Endodermal cell (in vitro differentiated cells): ENCODE results near the gene APPL2. TPM values are rescaled to one million over a fixed set of nuclear protein-coding genes. Genes with fewer than 3 reads are reported as not detected.

Experiments used
- DNase-seq: peaks from one replicate; pipeline ENCODE4 v3.0.0-alpha.2; 2017
- H3K27ac ChIP-seq: 2 replicates; pipeline ENCODE4 v1.5.1; 2013; ENCODE audit warnings: mild to moderate bottlenecking, low read depth, low read length, moderate library complexity
- H3K27me3 ChIP-seq: 2 replicates; pipeline ENCODE4 v1.6.1; 2013; ENCODE audit warnings: mild to moderate bottlenecking, low read length, moderate library complexity; ENCODE audit not compliant: insufficient read depth, control insufficient read depth, poor library complexity, severe bottlenecking
- H3K36me3 ChIP-seq: 2 replicates; pipeline ENCODE4 v1.7.0; 2013; ENCODE audit warnings: mild to moderate bottlenecking, low read length, moderate library complexity; ENCODE audit not compliant: control insufficient read depth, insufficient read depth
- H3K4me1 ChIP-seq: one replicate; pipeline ENCODE4 v1.7.0; 2013; ENCODE audit warnings: low read length; ENCODE audit not compliant: control insufficient read depth, insufficient read depth
- H3K4me3 ChIP-seq: 2 replicates; pipeline ENCODE4 v1.5.1; 2013; ENCODE audit warnings: mild to moderate bottlenecking, low read length, moderate library complexity
- H3K9ac ChIP-seq: 2 replicates; pipeline ENCODE4 v1.6.1; 2013; ENCODE audit warnings: mild to moderate bottlenecking, low read length, moderate library complexity; ENCODE audit not compliant: poor library complexity, severe bottlenecking; ENCODE audit errors: extremely low read depth
- H3K9me3 ChIP-seq: 2 replicates; pipeline ENCODE4 v1.6.1; 2013; ENCODE audit warnings: mild to moderate bottlenecking, low read length, moderate library complexity; ENCODE audit not compliant: control insufficient read depth
- H3K27ac Mint-ChIP-seq: 2 replicates; pipeline ENCODE4 v1.8.0; 2020; ENCODE audit warnings: mixed read lengths
- H3K27me3 Mint-ChIP-seq: 2 replicates; pipeline ENCODE4 v1.8.0; 2021; ENCODE audit warnings: mild to moderate bottlenecking, mixed read lengths; ENCODE audit not compliant: insufficient read depth
- H3K36me3 Mint-ChIP-seq: 2 replicates; pipeline ENCODE4 v1.8.0; 2020; ENCODE audit warnings: low read depth, mixed read lengths
- H3K4me1 Mint-ChIP-seq: 2 replicates; pipeline ENCODE4 v1.8.0; 2020; ENCODE audit warnings: mixed read lengths
- H3K4me3 Mint-ChIP-seq: 2 replicates; pipeline ENCODE4 v1.8.0; 2020; ENCODE audit warnings: mild to moderate bottlenecking, moderate library complexity, mixed read lengths
- H3K9me3 Mint-ChIP-seq: 2 replicates; pipeline ENCODE4 v1.8.0; 2020; ENCODE audit warnings: mild to moderate bottlenecking, mixed read lengths
- CTCF ChIP-seq: fragments of 200-600 bp; sonication (generic); conservative IDR thresholded peaks from 2 replicates; pipeline ENCODE4 v1.5.0; 2021; ENCODE audit warnings: antibody characterized with exemption, mild to moderate bottlenecking
- WGBS, 2 experiments: methylation state at CpG; one replicate each; pipeline versions ENCODE4 v1.1.5 to v1.1.7; 2013; ENCODE audit warnings: missing lambda C conversion rate in 2 of 2, mixed read lengths in 1 of 2; ENCODE audit not compliant: insufficient coverage in 1 of 2, insufficient read length in 1 of 2; 5-methylcytosine and 5-hydroxymethylcytosine counted together
- total RNA-seq, 2 donors: library from RNA; stranded (reverse); fragmentation: NEBNext Ultra II Directional in 1 of 2; extraction: Animal tissue kit (Norgen Biotek cat#: 25700) in 1 of 2; gene quantifications; 2 replicates in 1 of 2; 3 replicates in 1 of 2; pipeline ENCODE4 v1.2.1, GENCODE V29; 2021

APPL2 gene
- total RNA-seq, 2 donors from 2014 or later: 31.8 to 35.2 TPM

GRCh38 chr12:105273601-105274000 lies 37.6 kb upstream of the APPL2 start:
- Histone ChIP-seq H3K36me3 (no peaks in the 10 kb centered on the region), H3K4me3 (no peak overlapping the region), H3K9me3 (no peaks in the 10 kb centered on the region), H3K4me1 (peaks cover 7% of the 10 kb centered on the region), H3K27ac (no peak overlapping the region), H3K9ac (no peak overlapping the region), H3K27me3 (no peaks in the 10 kb centered on the region)
- WGBS, 2 experiments: 88% methylated on average over 2 of the region's 2 CpGs; no CpG with 5 or more reads in 1 of the 2 experiments
- H3K27ac Mint-ChIP-seq: no peak overlapping the region
- TF ChIP-seq CTCF: no peak
- H3K27me3 Mint-ChIP-seq: no peaks in the 10 kb centered on the region
- no peaks in the 10 kb centered on the region for H3K36me3 Mint-ChIP-seq
- H3K4me1 Mint-ChIP-seq: peaks cover 13% of the 10 kb centered on the region
- no peak overlapping the region for H3K4me3 Mint-ChIP-seq
- no peak for DNase-seq
- H3K9me3 Mint-ChIP-seq: peaks cover 3% of the 10 kb centered on the region

- DNase-seq: no peak
- H3K9me3 ChIP-seq: no peaks in the 10 kb centered on the region
- peaks cover 3% of the 10 kb centered on the region for H3K9me3 Mint-ChIP-seq
- H3K27me3 ChIP-seq: no peaks in the 10 kb centered on the region
- WGBS, 2 experiments: 90 to 95% methylated on average over 3 to 4 of the region's 4 CpGs
- H3K27ac ChIP-seq: no peak overlapping the region
- H3K4me1 ChIP-seq: peaks cover 7% of the 10 kb centered on the region
- no peaks in the 10 kb centered on the region for H3K27me3 Mint-ChIP-seq
- H3K36me3 ChIP-seq: no peaks in the 10 kb centered on the region
- TF ChIP-seq CTCF: no peak
- no peak overlapping the region for H3K4me3 ChIP-seq
- H3K9ac ChIP-seq: no peak overlapping the region
- H3K4me3 Mint-ChIP-seq: no peak overlapping the region
- peaks cover 13% of the 10 kb centered on the region for H3K4me1 Mint-ChIP-seq
- H3K27ac Mint-ChIP-seq: no peak overlapping the region
- no peaks in the 10 kb centered on the region for H3K36me3 Mint-ChIP-seq
Measured at GRCh38 chr12:105272814-105273416, 36.9 kb upstream of the APPL2 start.

GRCh38 chr12:105272152-105272551 lies 36.2 kb upstream of the APPL2 start:
- Histone ChIP-seq H3K27ac (no peak overlapping the region), H3K27me3 (no peaks in the 10 kb centered on the region), H3K9me3 (no peaks in the 10 kb centered on the region), H3K4me3 (no peak overlapping the region), H3K9ac (no peak overlapping the region), H3K36me3 (no peaks in the 10 kb centered on the region), H3K4me1 (peaks cover 7% of the 10 kb centered on the region)
- peaks cover 13% of the 10 kb centered on the region for H3K4me1 Mint-ChIP-seq
- no peak overlapping the region for H3K27ac Mint-ChIP-seq
- H3K27me3 Mint-ChIP-seq: no peaks in the 10 kb centered on the region
- no peaks in the 10 kb centered on the region for H3K36me3 Mint-ChIP-seq
- no peak for TF ChIP-seq CTCF
- DNase-seq: no peak
- 95 to 98% methylated on average over 3 of the region's 3 CpGs for WGBS, 2 experiments
- peaks cover 3% of the 10 kb centered on the region for H3K9me3 Mint-ChIP-seq
- H3K4me3 Mint-ChIP-seq: no peak overlapping the region
